Fibroblast of lung (primary cell): ENCODE results near the gene DCAF11. TPM values are rescaled to one million over a fixed set of nuclear protein-coding genes. Genes with fewer than 3 reads are reported as not detected.
"Not testable (repeated sequence)": the region's sequence is repeated elsewhere in the genome, so short reads cannot be mapped to it uniquely, and the experiment has no call there.

Source experiments
- DNase-seq, 2 donors: peaks; one replicate each; pipeline versions ENCODE4 v3.0.0 to v3.0.0-alpha.2; 2010; ENCODE audit warnings: low read depth in 2 of 2
- H2AFZ ChIP-seq: 2 replicates; pipeline ENCODE4 v1.5.1; 2012; ENCODE audit warnings: low read length, control low read depth, inconsistent platforms
- H3K27ac ChIP-seq: 2 replicates; pipeline ENCODE4 v1.5.1; 2011; ENCODE audit warnings: low read length, control low read depth; ENCODE audit not compliant: insufficient read depth
- H3K27me3 ChIP-seq: 2 replicates; pipeline ENCODE4 v1.5.1; 2011; ENCODE audit warnings: mild to moderate bottlenecking, low read length; ENCODE audit not compliant: control insufficient read depth, insufficient read depth
- H3K36me3 ChIP-seq: 2 replicates; pipeline ENCODE4 v1.5.1; 2011; ENCODE audit warnings: low read length; ENCODE audit not compliant: control insufficient read depth, insufficient read depth
- H3K4me1 ChIP-seq: 2 replicates; pipeline ENCODE4 v1.5.1; 2011; ENCODE audit warnings: low read length; ENCODE audit not compliant: control insufficient read depth, insufficient read depth; ENCODE audit errors: extremely low read depth
- H3K4me2 ChIP-seq: 2 replicates; pipeline ENCODE4 v1.5.1; 2011; ENCODE audit warnings: low read length, control low read depth; ENCODE audit not compliant: insufficient read depth; ENCODE audit errors: extremely low read depth
- H3K4me3 ChIP-seq, 4 experiments: fragments of 200-600 bp in 1 of 4; sonication (generic) in 1 of 4; replicated peaks in 1 of 4; 2 replicates each; pipeline ENCODE4 v1.5.1; 2011 to 2016; ENCODE audit warnings: low read length in 4 of 4, low read depth in 3 of 4, mild to moderate bottlenecking in 3 of 4, control low read depth in 2 of 4, inconsistent platforms in 1 of 4, mixed read lengths in 1 of 4; ENCODE audit not compliant: insufficient read depth in 1 of 4; ENCODE audit errors: control extremely low read depth in 1 of 4
- H3K79me2 ChIP-seq: 2 replicates; pipeline ENCODE4 v1.5.1; 2012; ENCODE audit warnings: mild to moderate bottlenecking, low read length, inconsistent platforms; ENCODE audit not compliant: control insufficient read depth, insufficient read depth
- H3K9ac ChIP-seq: 2 replicates; pipeline ENCODE4 v1.5.1; 2011; ENCODE audit warnings: mild to moderate bottlenecking, low read length, control low read depth; ENCODE audit not compliant: insufficient read depth
- H3K9me3 ChIP-seq: 2 replicates; pipeline ENCODE4 v1.5.1; 2012; ENCODE audit warnings: low read depth, low read length; ENCODE audit not compliant: control insufficient read depth, insufficient read depth
- H4K20me1 ChIP-seq: 2 replicates; pipeline ENCODE4 v1.5.1; 2011; ENCODE audit warnings: low read length; ENCODE audit not compliant: control insufficient read depth, insufficient read depth; ENCODE audit errors: extremely low read depth
- CTCF ChIP-seq, 2 donors: IDR thresholded peaks in 1 of 2; conservative IDR thresholded peaks in 1 of 2; 1 replicate in 1 of 2; 2 replicates in 1 of 2; pipeline ENCODE4 v1.5.1; 2011 to 2012; ENCODE audit warnings: low read length in 2 of 2, control low read depth in 1 of 2, inconsistent platforms in 1 of 2, low read depth in 1 of 2, mild to moderate bottlenecking in 1 of 2
- EZH2 ChIP-seq: IDR thresholded peaks from 2 replicates; pipeline ENCODE4 v1.5.1; 2012; ENCODE audit warnings: low read length, control low read depth, mild to moderate bottlenecking; ENCODE audit errors: missing control alignments
- polyA plus RNA-seq, 2 donors: library from polyadenylated mRNA; depleted of rRNA in 1 of 2; stranded (reverse) in 1 of 2; unstranded in 1 of 2; fragments of >200 nt; gene quantifications; 2 replicates each; pipeline ENCODE4 v1.2.1, GENCODE V29; 2011 to 2012; ENCODE audit warnings: missing spikeins in 1 of 2
- total RNA-seq: library from RNA; depleted of rRNA; stranded (reverse); fragments of >200 nt; gene quantifications from 2 replicates; pipeline ENCODE4 v1.2.1, GENCODE V29; 2014

The DCAF11 gene
- total and polyA plus RNA-seq, 2 donors (not counting 1 experiment from before 2014, with no cell fraction given), result 18.4 to 68.0 TPM

- no peaks in the 10 kb centered on the region for H3K27me3 ChIP-seq
- H3K4me3 ChIP-seq, result no peak overlapping the region
- H3K4me2 ChIP-seq, result no peak overlapping the region
- no peaks in the 10 kb centered on the region for H3K9me3 ChIP-seq
- no peak overlapping the region for H3K27ac ChIP-seq
- peaks cover 2% of the 10 kb centered on the region for H3K36me3 ChIP-seq
- no peaks in the 10 kb centered on the region for H3K4me1 ChIP-seq
- H2AFZ ChIP-seq, result no peak overlapping the region
- DNase-seq, result no peak
- TF ChIP-seq CTCF (conservative IDR thresholded peaks at IDR 0.05 in 1 of 2, IDR thresholded peaks at IDR 0.05 in 1 of 2; ENCODE audit: low read depth in 1 of 2, low read length in 2 of 2) (no peak), EZH2 (no peak)
- no peaks in the 10 kb centered on the region for H3K79me2 ChIP-seq
- H4K20me1 ChIP-seq, result no peaks in the 10 kb centered on the region
- H3K9ac ChIP-seq, result no peak overlapping the region
Measured at GRCh38 chr14:24102357-24103048, 12.1 kb upstream of the DCAF11 start.

- TF ChIP-seq CTCF (conservative IDR thresholded peaks at IDR 0.05 in 1 of 2, IDR thresholded peaks at IDR 0.05 in 1 of 2; ENCODE audit: low read depth in 1 of 2, low read length in 2 of 2) (no peak), EZH2 (no peak)
- no peaks in the 10 kb centered on the region for H4K20me1 ChIP-seq
- no peaks in the 10 kb centered on the region for H3K27me3 ChIP-seq
- H3K36me3 ChIP-seq, result peaks cover under 1% of the 10 kb centered on the region
- no peak overlapping the region for H2AFZ ChIP-seq
- H3K4me3 ChIP-seq, result no peak overlapping the region
- no peaks in the 10 kb centered on the region for H3K4me1 ChIP-seq
- no peak overlapping the region for H3K27ac ChIP-seq
- H3K9ac ChIP-seq, result no peak overlapping the region
- DNase-seq, result no peak
- no peaks in the 10 kb centered on the region for H3K79me2 ChIP-seq
- H3K4me2 ChIP-seq, result no peak overlapping the region
- H3K9me3 ChIP-seq, result no peaks in the 10 kb centered on the region
Measured at GRCh38 chr14:24103451-24103850, 11.1 kb upstream of the DCAF11 start.

- H4K20me1 ChIP-seq, H3K9me3 ChIP-seq, H2AFZ ChIP-seq, H3K4me2 ChIP-seq, H3K4me3 ChIP-seq, H3K4me1 ChIP-seq, H3K79me2 ChIP-seq, H3K27ac ChIP-seq, H3K9ac ChIP-seq, H3K36me3 ChIP-seq, H3K27me3 ChIP-seq, DNase-seq: not testable (repeated sequence)
Measured at GRCh38 chr14:24105609-24106239, 8.9 kb upstream of the DCAF11 start.
